Neural progenitor cell (in vitro differentiated cells): ENCODE measurements around the gene ATP11A. TPM values are rescaled to one million over a fixed set of nuclear protein-coding genes. Genes with fewer than 3 reads are reported as not detected.

Source experiments
- DNase-seq: peaks from one replicate; pipeline ENCODE4 v3.0.0-alpha.2; 2016; ENCODE audit warnings: low spot score
- H2AFZ ChIP-seq: fragments of 200-600 bp; sonication (generic); replicated peaks from 2 replicates; pipeline ENCODE4 v1.6.1; 2016; ENCODE audit warnings: antibody characterized with exemption
- H3F3A ChIP-seq: fragments of 200-600 bp; sonication (generic); 2 replicates; pipeline ENCODE4 v1.6.1; 2016; ENCODE audit warnings: antibody characterized with exemption, low read depth
- H3K27ac ChIP-seq: fragments of 200-600 bp; sonication (generic); 2 replicates; pipeline ENCODE4 v1.5.1; 2016; ENCODE audit warnings: mild to moderate bottlenecking
- H3K27me3 ChIP-seq: fragments of 200-600 bp; sonication (generic); 2 replicates; pipeline ENCODE4 v1.6.1; 2016; ENCODE audit warnings: mild to moderate bottlenecking, moderate library complexity
- H3K36me3 ChIP-seq: fragments of 200-600 bp; sonication (generic); 2 replicates; pipeline ENCODE4 v1.5.1; 2016
- H3K4me1 ChIP-seq: fragments of 200-600 bp; sonication (generic); 2 replicates; pipeline ENCODE4 v1.6.1; 2016; ENCODE audit warnings: mixed run types
- H3K4me2 ChIP-seq: fragments of 200-600 bp; sonication (generic); 2 replicates; pipeline ENCODE4 v1.6.1; 2016
- H3K4me3 ChIP-seq: fragments of 200-600 bp; sonication (generic); 2 replicates; pipeline ENCODE4 v1.5.1; 2016
- H3K79me2 ChIP-seq: fragments of 200-600 bp; sonication (generic); 2 replicates; pipeline ENCODE4 v1.6.1; 2016; ENCODE audit warnings: low read depth
- H3K9ac ChIP-seq: fragments of 200-600 bp; sonication (generic); 2 replicates; pipeline ENCODE4 v1.6.1; 2016
- H3K9me3 ChIP-seq: fragments of 200-600 bp; sonication (generic); 2 replicates; pipeline ENCODE4 v1.5.1; 2016; ENCODE audit warnings: low read depth
- H4K20me1 ChIP-seq: fragments of 200-600 bp; sonication (generic); 2 replicates; pipeline ENCODE4 v1.6.1; 2016; ENCODE audit warnings: low read depth
- H3K27ac Mint-ChIP-seq: 3 replicates; pipeline ENCODE4 v1.8.0; 2021; ENCODE audit warnings: mixed read lengths
- H3K27me3 Mint-ChIP-seq: 2 replicates; pipeline ENCODE4 v1.8.0; 2022; ENCODE audit warnings: low read depth, mild to moderate bottlenecking, inconsistent platforms, moderate library complexity, mixed read lengths; ENCODE audit not compliant: insufficient read depth
- H3K36me3 Mint-ChIP-seq: 3 replicates; pipeline ENCODE4 v1.8.0; 2021; ENCODE audit warnings: mixed read lengths
- H3K4me1 Mint-ChIP-seq: 3 replicates; pipeline ENCODE4 v1.8.0; 2021; ENCODE audit warnings: mixed read lengths
- H3K4me3 Mint-ChIP-seq: 3 replicates; pipeline ENCODE4 v1.8.0; 2021; ENCODE audit warnings: mild to moderate bottlenecking, moderate library complexity, mixed read lengths
- H3K9me3 Mint-ChIP-seq: 3 replicates; pipeline ENCODE4 v1.8.0; 2020; ENCODE audit warnings: mixed read lengths
- EZH2 ChIP-seq: fragments of 200-600 bp; sonication (generic); IDR thresholded peaks from 2 replicates; pipeline ENCODE4 v1.6.1; 2017; ENCODE audit warnings: antibody characterized with exemption, mild to moderate bottlenecking, moderate library complexity
- EZH2phosphoT487 ChIP-seq: fragments of 200-600 bp; sonication (generic); IDR thresholded peaks from 2 replicates; pipeline ENCODE4 v1.6.1; 2017; ENCODE audit warnings: antibody characterized with exemption
- total RNA-seq: library from RNA; depleted of rRNA; stranded (reverse); fragments of >200 nt; gene quantifications from 2 replicates; pipeline ENCODE4 v1.2.3, GENCODE V29; 2015; ENCODE audit warnings: low replicate concordance
- TF ChIP-seq, protein P1 (sequence below): fragments of 200-600 bp; sonication (generic); IDR thresholded peaks from 2 replicates; pipeline ENCODE4 v1.5.1; 2017; ENCODE audit warnings: antibody characterized with exemption, mild to moderate bottlenecking

The ATP11A gene
- total RNA-seq, 1 donor from 2014 or later = 12.6 TPM

GRCh38 chr13:112911285-112911701, 221.5 kb downstream of the ATP11A start:
- Histone ChIP-seq H3K9me3 (no peaks in the 10 kb centered on the region), H3K27me3 (no peaks in the 10 kb centered on the region), H3K4me2 (no peak overlapping the region), H3K79me2 (peaks cover 39% of the 10 kb centered on the region), H3K4me3 (no peak overlapping the region), H3K4me1 (peaks cover 19% of the 10 kb centered on the region), H2AFZ (no peak overlapping the region), H4K20me1 (peaks cover 24% of the 10 kb centered on the region), H3K36me3 (no peaks in the 10 kb centered on the region), H3K9ac (no peak overlapping the region), H3F3A (peaks cover 14% of the 10 kb centered on the region), H3K27ac (no peak overlapping the region)
- Mint-ChIP-seq H3K4me1 (peaks cover 17% of the 10 kb centered on the region), H3K36me3 (peaks cover 35% of the 10 kb centered on the region), H3K27ac (no peak overlapping the region), H3K4me3 (no peak overlapping the region), H3K27me3 (no peaks in the 10 kb centered on the region), H3K9me3 (no peaks in the 10 kb centered on the region)
- no peak for TF ChIP-seq EZH2
- TF ChIP-seq, protein P1, sequence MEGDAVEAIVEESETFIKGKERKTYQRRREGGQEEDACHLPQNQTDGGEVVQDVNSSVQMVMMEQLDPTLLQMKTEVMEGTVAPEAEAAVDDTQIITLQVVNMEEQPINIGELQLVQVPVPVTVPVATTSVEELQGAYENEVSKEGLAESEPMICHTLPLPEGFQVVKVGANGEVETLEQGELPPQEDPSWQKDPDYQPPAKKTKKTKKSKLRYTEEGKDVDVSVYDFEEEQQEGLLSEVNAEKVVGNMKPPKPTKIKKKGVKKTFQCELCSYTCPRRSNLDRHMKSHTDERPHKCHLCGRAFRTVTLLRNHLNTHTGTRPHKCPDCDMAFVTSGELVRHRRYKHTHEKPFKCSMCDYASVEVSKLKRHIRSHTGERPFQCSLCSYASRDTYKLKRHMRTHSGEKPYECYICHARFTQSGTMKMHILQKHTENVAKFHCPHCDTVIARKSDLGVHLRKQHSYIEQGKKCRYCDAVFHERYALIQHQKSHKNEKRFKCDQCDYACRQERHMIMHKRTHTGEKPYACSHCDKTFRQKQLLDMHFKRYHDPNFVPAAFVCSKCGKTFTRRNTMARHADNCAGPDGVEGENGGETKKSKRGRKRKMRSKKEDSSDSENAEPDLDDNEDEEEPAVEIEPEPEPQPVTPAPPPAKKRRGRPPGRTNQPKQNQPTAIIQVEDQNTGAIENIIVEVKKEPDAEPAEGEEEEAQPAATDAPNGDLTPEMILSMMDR = no peak
- TF ChIP-seq EZH2phosphoT487 = no peak
- no peak for DNase-seq

DNA sequence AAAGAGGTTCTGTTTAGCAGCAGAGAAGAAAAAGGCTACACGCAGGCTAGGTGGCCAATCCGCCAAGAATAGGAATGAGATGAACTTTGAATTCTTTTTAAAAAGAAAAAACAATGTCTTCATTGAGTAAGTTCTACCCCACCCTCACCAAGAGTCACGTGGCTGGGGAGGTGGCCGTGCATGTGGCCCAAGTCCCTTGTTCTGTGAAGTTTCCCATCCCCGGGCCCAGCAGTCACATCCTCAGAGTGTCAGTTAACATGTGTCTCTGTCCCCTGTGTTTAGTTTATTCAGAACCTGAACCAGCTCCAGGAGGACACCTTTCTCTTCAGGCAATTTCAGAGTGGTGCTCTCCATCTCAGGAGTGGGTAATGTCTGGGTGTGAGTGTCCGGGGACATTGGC, 222.0 kb downstream of the ATP11A start:
- H3K27ac Mint-ChIP-seq = no peak overlapping the region
- H3K79me2 ChIP-seq = peaks cover 34% of the 10 kb centered on the region
- peaks cover 11% of the 10 kb centered on the region for H3K4me1 Mint-ChIP-seq
- no peak overlapping the region for H3K4me3 Mint-ChIP-seq
- no peak overlapping the region for H3K27ac ChIP-seq
- H3K9ac ChIP-seq = no peak overlapping the region
- H4K20me1 ChIP-seq = peaks cover 18% of the 10 kb centered on the region
- H3K36me3 ChIP-seq = no peaks in the 10 kb centered on the region
- H3K27me3 ChIP-seq = no peaks in the 10 kb centered on the region
- H3K9me3 ChIP-seq = no peaks in the 10 kb centered on the region
- H3K36me3 Mint-ChIP-seq = peaks cover 35% of the 10 kb centered on the region
- TF ChIP-seq EZH2phosphoT487 = no peak
- TF ChIP-seq, protein P1 = no peak
- TF ChIP-seq EZH2 = no peak
- no peak for DNase-seq
- H3F3A ChIP-seq = peaks cover 8% of the 10 kb centered on the region
- no peak overlapping the region for H3K4me3 ChIP-seq
- no peaks in the 10 kb centered on the region for H3K9me3 Mint-ChIP-seq
- no peak overlapping the region for H3K4me2 ChIP-seq
- H3K4me1 ChIP-seq = peaks cover 13% of the 10 kb centered on the region
- no peak overlapping the region for H2AFZ ChIP-seq
- peaks cover under 1% of the 10 kb centered on the region for H3K27me3 Mint-ChIP-seq

GRCh38 chr13:112912726-112913440, 223.0 kb downstream of the ATP11A start:
- H3K36me3 Mint-ChIP-seq = peaks cover 36% of the 10 kb centered on the region
- no peak overlapping the region for H3K27ac ChIP-seq
- H3K4me3 Mint-ChIP-seq = no peak overlapping the region
- H3K4me3 ChIP-seq = no peak overlapping the region
- H3K9me3 Mint-ChIP-seq = peaks cover 2% of the 10 kb centered on the region
- peaks cover 3% of the 10 kb centered on the region for H3K4me1 Mint-ChIP-seq
- no peaks in the 10 kb centered on the region for H3K27me3 ChIP-seq
- H3K27ac Mint-ChIP-seq = no peak overlapping the region
- no peaks in the 10 kb centered on the region for H3K36me3 ChIP-seq
- peaks cover 3% of the 10 kb centered on the region for H3K4me1 ChIP-seq
- no peaks in the 10 kb centered on the region for H3K9me3 ChIP-seq
- H3K9ac ChIP-seq = no peak overlapping the region
- peaks cover 24% of the 10 kb centered on the region for H3K79me2 ChIP-seq
- peaks cover 5% of the 10 kb centered on the region for H3K27me3 Mint-ChIP-seq
- H4K20me1 ChIP-seq = peaks cover 12% of the 10 kb centered on the region
- H3K4me2 ChIP-seq = no peak overlapping the region
- DNase-seq = no peak
- TF ChIP-seq, protein P1 = no peak
- TF ChIP-seq EZH2 = no peak
- TF ChIP-seq EZH2phosphoT487 = no peak
- peaks cover 4% of the 10 kb centered on the region for H3F3A ChIP-seq
- no peak overlapping the region for H2AFZ ChIP-seq
